Tibial artery (tissue), 4 donors: Measurements from ENCODE around the gene MYO1H.

Experiments used
- DNase-seq, 2 donors: peaks; one replicate each; pipeline ENCODE4 v3.0.0-alpha.2; 2019
- H3K27ac ChIP-seq, 2 donors: fragments of 200-600 bp; sonication (generic) in 1 of 2; 1 replicate in 1 of 2; 2 replicates in 1 of 2; pipeline ENCODE4 v1.5.1; 2018 to 2019; ENCODE audit warnings: mild to moderate bottlenecking in 1 of 2
- H3K27me3 ChIP-seq, 2 donors: fragments of 200-600 bp; sonication (generic) in 1 of 2; one replicate each; pipeline versions ENCODE4 v1.5.1 to v1.6.0; 2016 to 2019
- H3K36me3 ChIP-seq, 3 donors: fragments of 200-600 bp; sonication (generic) in 2 of 3; one replicate each; pipeline ENCODE4 v1.5.1; 2016 to 2019; ENCODE audit warnings: mild to moderate bottlenecking in 2 of 3
- H3K4me1 ChIP-seq, 4 donors: fragments of 200-600 bp; sonication (generic) in 2 of 4; 1 replicate in 3 of 4; 2 replicates in 1 of 4; pipeline ENCODE4 v1.5.1; 2016 to 2019
- H3K4me3 ChIP-seq, 2 donors: fragments of 200-600 bp; sonication (generic) in 1 of 2; 1 replicate in 1 of 2; 2 replicates in 1 of 2; pipeline ENCODE4 v1.5.1; 2018 to 2019; ENCODE audit warnings: mild to moderate bottlenecking in 2 of 2
- H3K9me3 ChIP-seq, 3 donors: fragments of 200-600 bp; sonication (generic) in 1 of 3; one replicate each; pipeline ENCODE4 v1.5.1; 2016 to 2019
- intact Hi-C: fragments of 100-400 bp; cut with DNase I; formaldehyde crosslinking; loops from one replicate; pipeline ENCODE4 v1.15.0; 2023; ENCODE audit warnings: low total_unique reads
- TF ChIP-seq, protein P1 (sequence below), 2 experiments: fragments of 200-600 bp in 1 of 2; fragments of 450-650 bp in 1 of 2; IDR thresholded peaks; one replicate each; pipeline ENCODE4 v1.5.1; 2017 to 2019; ENCODE audit warnings: antibody characterized with exemption in 2 of 2, mild to moderate bottlenecking in 1 of 2, moderate library complexity in 1 of 2

Gene MYO1H

GRCh38 chr12:109304485-109304884 is 43.2 kb upstream of the MYO1H start:
- TF ChIP-seq, protein P1, sequence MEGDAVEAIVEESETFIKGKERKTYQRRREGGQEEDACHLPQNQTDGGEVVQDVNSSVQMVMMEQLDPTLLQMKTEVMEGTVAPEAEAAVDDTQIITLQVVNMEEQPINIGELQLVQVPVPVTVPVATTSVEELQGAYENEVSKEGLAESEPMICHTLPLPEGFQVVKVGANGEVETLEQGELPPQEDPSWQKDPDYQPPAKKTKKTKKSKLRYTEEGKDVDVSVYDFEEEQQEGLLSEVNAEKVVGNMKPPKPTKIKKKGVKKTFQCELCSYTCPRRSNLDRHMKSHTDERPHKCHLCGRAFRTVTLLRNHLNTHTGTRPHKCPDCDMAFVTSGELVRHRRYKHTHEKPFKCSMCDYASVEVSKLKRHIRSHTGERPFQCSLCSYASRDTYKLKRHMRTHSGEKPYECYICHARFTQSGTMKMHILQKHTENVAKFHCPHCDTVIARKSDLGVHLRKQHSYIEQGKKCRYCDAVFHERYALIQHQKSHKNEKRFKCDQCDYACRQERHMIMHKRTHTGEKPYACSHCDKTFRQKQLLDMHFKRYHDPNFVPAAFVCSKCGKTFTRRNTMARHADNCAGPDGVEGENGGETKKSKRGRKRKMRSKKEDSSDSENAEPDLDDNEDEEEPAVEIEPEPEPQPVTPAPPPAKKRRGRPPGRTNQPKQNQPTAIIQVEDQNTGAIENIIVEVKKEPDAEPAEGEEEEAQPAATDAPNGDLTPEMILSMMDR (IDR thresholded peaks at IDR 0.05) = no peak

GRCh38 chr12:109305547-109305946 is 42.2 kb upstream of the MYO1H start:
- intact Hi-C loops = no loop called here
- TF ChIP-seq, protein P1 (IDR thresholded peaks at IDR 0.05) = no peak
- Histone ChIP-seq H3K9me3 (no peaks in the 10 kb centered on the region), H3K36me3 (no peaks in the 10 kb centered on the region), H3K4me3 (no peak overlapping the region), H3K27me3 (peaks cover 0 to 84% of the 10 kb centered on the region in 2 donors), H3K27ac (no peak overlapping the region), H3K4me1 (peaks cover 0 to 21% (median 15%) of the 10 kb centered on the region in 4 donors)
- DNase-seq = no peak

More at GRCh38 chr12:109304485-109304884, 43.2 kb upstream of the MYO1H start:
- Histone ChIP-seq H3K4me1 (peaks cover 0 to 10% (median 8%) of the 10 kb centered on the region in 4 donors), H3K27me3 (peaks cover 0 to 76% of the 10 kb centered on the region in 2 donors), H3K4me3 (no peak overlapping the region), H3K36me3 (no peaks in the 10 kb centered on the region), H3K27ac (no peak overlapping the region), H3K9me3 (no peaks in the 10 kb centered on the region)
- DNase-seq = no peak
- intact Hi-C loops = no loop called here

DNA sequence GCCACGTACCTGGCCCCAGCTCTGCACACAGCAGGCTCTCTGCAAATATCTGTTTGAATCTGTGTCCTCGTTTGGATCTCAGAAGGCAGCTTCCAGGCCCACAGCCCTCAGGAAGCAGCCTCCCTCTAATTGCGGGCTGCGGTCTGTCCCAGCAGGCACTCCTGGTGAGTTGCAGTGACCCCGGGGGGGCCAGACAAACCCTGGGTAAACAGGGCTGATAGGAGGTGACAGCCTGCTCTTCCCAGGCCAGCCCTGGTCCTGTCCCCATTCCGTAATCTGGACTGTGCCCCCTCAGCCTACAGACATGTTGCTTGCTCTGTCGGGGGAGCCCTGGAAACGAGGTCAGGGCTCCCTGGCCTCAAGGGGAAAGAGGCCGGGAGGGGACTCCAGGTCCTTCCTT is 40.6 kb upstream of the MYO1H start:
- intact Hi-C loops = no loop called here
- peaks cover 0 to 86% of the 10 kb centered on the region in 2 donors for H3K27me3 ChIP-seq
- no peaks in the 10 kb centered on the region for H3K36me3 ChIP-seq
- H3K27ac ChIP-seq = no peak overlapping the region
- no peak overlapping the region for H3K4me3 ChIP-seq
- TF ChIP-seq, protein P1 (IDR thresholded peaks at IDR 0.05) = no peak
- peaks cover 0 to 22% (median 16%) of the 10 kb centered on the region in 4 donors for H3K4me1 ChIP-seq
- DNase-seq = no peak
- H3K9me3 ChIP-seq = no peaks in the 10 kb centered on the region

DNA sequence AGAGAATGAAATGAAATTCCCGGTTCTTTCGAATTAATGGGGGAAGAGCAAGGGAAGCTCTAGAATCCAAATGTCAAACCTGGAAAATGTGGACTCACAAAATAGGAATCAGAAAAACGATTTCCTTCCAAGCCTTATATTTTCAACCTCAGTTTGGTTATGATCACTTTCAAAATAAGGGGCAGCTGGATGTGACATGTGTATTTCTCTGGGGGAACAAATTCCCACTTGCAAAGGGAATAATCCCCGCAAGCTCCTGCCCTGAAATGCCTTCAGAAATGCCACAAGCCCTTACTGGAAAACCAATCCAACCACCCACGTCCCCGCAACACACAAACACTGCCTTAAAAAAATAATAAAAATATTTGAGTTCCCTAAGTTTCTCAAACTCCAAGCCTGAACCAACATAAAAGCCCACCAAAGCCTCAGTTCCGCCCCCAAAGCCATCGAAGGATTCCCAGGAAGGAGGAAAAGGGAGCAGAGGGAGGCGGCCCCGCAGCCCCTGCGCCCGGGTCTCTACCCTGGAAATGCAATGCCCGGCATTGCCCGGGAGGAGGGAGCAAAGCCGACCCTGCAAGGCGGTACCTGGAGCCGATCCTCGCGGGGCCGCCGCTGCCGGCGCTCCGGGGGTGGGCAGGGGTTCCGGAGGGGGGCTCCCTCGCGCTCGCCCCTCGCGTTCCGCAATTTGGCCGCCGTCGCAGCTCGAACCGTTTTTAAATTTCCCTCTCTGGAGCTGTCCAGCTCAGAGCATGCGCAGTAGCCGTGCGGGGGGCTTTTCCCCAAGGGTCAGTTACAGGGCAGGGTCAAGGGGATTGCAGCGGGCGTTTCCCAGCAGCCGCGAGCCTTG is 38.9 kb upstream of the MYO1H start, which contains the start of gene FOXN4:
Gene FOXN4, minus strand, starts transcription at position 751 of the 847 bp plus-strand sequence. CDS start 963 bp downstream, outside the sequence.
- Histone ChIP-seq H3K27ac (no peak within 1 kb of the TSS), H3K27me3 (peaks cover 0 to 80% of the 10 kb centered on the region in 2 donors), H3K36me3 (no peaks in the 10 kb centered on the region), H3K4me1 (peaks cover 0 to 22% (median 16%) of the 10 kb centered on the region in 4 donors), H3K9me3 (no peaks in the 10 kb centered on the region), H3K4me3 (peak within 1 kb of the TSS; percentile 37 to 52)
- intact Hi-C loops = no loop called here
- TF ChIP-seq, protein P1 (IDR thresholded peaks at IDR 0.05) = no peak
- no peak for DNase-seq

DNA sequence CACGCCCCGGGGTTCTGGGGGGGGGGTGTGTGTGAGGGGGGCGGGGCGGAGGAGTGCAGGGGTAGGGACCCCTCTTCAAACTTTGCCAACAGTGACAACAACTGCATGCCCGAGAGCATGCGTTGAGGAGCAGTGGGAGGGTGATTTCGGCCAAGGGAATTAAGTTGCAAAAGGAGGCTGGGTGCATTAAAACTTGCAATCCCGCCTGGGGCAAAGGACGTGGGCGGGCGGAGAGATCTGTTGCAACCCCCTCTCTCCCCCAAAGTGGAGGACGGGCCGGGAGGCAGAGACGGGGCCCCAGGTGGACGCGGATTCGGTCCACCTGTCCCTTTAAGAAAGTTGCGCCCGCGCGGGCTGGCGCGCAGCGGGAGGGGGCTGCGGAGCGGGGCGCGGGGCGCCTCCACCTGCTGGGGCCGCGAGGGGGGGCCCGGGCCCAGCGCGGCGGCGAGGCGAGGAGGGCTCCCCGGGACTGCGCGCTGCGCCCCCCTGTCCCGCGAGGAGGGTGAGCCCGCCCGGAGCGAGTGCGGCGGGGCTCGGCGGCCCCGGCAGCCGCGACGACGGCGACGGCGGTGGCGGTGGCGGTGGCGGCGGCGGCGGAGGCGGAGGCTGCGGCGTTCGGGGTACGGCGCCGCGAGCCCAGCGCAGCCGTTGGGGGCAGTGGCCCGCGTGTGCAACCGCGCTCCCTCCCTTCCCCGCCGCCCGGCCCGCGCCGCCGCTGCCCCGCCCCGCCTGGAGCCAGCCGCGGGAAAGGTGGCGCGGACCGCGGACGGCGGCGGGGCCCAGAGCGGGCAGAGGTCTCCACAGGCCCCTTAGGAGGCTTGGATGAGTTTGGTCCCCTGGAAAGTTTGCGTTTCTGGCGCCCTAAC is 38.1 kb upstream of the MYO1H start:
- Histone ChIP-seq H3K36me3 (no peaks in the 10 kb centered on the region), H3K27ac (no peak overlapping the region), H3K4me1 (peaks cover 0 to 22% (median 16%) of the 10 kb centered on the region in 4 donors), H3K9me3 (no peaks in the 10 kb centered on the region), H3K4me3 (peak overlapping the region; percentile 37 to 52), H3K27me3 (peaks cover 0 to 78% of the 10 kb centered on the region in 2 donors)
- TF ChIP-seq, protein P1 (IDR thresholded peaks at IDR 0.05) = no peak
- intact Hi-C loops = no loop called here
- DNase-seq = no peak
